HL-60/S4 treated with retinoic acid at 250 ng/mL for 4 days and 3 days (cell line): ENCODE results near the gene SLC25A38.

ENCODE experiments used
- in situ Hi-C: fragments of 300-500 bp; cut with MboI; formaldehyde crosslinking; loops from 2 replicates; pipeline ENCODE4 v1.7.0; 2022; ENCODE audit warnings: low sequenced_read_pairs

Gene SLC25A38

GRCh38 chr3:39427506-39427905 lies 44.3 kb downstream of the SLC25A38 start:
- in situ Hi-C loops = no loop called here

DNA sequence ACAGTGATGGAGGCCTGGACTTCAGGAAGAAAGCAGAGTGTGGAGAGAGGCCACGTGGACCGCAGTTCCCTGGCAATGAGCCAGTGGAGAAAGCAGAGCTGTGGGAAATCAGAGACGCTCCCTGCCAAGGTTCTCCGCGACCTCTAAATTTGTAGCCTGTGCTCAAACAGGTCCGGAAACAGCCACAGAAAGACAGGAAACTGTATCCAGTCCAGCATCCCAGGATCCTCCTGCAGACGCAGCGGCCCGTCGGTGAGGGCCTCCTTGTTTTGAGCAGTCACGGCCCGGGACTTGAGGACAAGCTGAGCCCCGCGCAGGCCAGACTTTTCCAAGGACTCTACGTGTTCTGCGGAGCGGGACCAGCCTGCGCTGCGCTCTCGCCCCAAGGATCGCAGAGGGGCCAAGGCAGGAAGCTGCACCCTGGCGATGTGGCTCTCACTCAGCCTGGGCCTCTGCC lies 45.6 kb downstream of the SLC25A38 start:
- in situ Hi-C loops = no loop called here

DNA sequence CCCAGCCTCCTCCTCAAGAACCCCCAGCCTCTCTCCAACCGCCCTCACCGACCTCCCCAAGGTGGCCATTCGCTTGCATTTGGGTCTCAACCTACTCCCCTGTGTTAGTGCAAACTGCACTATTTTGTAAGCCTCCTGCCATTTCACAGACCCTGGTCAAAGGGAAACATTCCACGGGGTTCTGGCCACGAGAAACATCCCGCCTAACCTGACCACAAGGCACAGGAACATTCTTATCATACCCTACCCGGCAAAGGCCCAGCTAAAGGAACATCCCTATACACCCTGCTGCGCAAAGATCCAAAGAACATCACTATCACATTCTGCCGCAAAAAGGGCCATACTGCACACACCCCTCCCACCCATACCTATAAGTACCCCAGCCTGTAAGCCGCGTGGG lies 46.3 kb downstream of the SLC25A38 start:
- in situ Hi-C loops = no loop called here

DNA sequence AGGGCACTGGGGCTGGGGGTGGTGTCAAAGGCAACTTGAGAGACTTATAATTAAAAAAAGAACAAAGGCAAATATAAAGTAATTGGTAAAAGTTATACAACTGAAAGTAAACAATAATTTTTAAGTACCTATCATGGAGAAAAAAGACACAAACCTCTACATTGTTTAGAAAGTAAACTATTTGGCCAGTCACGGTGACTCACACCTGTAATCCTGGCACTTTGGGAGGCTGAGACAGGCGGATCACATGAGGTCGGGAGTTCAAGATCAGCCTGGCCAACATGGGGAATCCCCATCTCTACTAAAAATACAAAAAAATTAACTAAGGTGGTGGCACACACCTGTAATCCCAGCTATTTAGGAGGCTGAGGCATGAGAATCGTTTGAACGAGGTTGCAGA lies 49.2 kb downstream of the SLC25A38 start:
- in situ Hi-C loops = no loop called here

GRCh38 chr3:39433642-39434041 lies 50.5 kb downstream of the SLC25A38 start:
- in situ Hi-C loops = no loop called here

DNA sequence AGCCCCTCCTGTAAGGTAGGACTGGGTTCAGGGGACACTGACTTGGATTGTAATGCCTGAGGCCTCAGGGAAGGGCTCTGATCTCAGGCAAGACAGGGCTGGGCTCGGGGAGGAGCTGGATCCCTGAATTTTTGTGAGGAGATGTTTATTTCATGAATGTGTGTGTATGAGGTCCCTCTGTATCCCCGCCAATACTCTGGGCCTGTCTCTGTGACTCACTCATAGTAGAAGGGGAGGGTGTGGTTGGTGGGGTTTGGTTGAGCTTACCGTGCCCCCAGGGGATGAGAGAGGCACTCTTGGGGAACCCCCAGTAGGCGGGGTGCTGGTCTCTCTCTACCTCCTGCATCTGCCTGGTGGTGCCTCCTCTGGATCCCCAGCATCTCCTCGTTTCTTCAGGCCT lies 51.4 kb downstream of the SLC25A38 start:
- in situ Hi-C loops = no loop called here

GRCh38 chr3:39435006-39435748 lies 52.0 kb downstream of the SLC25A38 start:
- in situ Hi-C loops = no loop called here

DNA sequence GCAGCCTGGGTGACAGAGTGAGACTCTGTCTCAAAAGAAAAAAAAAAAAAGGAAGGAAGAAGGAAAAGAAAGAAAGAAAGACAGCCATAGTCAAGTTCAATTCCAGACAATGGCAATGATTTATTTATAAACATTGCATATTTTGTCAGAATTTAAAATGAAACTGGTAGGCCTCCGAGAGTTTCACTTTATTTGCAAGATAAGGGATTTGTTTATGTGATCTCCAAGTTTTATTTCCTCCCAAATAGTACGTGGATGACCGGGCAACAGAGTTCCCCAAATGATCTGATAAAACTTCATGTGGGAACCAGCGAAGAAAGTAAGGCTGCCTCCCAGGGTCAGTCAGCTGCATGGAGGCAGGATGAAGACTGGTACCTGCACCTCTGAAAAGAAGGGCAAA lies 55.7 kb downstream of the SLC25A38 start:
- in situ Hi-C loops = no loop called here

DNA sequence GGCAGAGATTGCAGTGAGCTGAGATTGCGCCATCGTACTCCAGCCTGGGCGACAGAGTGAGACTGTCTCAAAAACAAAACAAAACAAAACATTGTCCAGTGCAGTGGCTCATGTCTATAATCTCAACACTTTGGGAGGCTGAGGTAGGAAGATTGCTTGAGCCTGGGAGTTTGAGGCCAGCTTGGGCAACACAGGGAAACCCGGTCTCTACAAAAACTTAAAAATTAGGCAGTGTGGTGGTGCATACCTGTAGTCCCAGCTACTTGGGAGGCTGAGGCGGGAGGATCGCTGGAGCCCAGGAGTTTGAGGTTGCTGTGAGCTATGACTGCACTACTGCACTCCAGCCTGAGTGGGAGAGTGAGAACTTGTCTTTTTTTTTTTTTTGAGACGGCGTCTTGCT lies 57.1 kb downstream of the SLC25A38 start:
- in situ Hi-C loops = no loop called here

- in situ Hi-C loops = no loop called here
Observed at GRCh38 chr3:39443530-39443929, 60.4 kb downstream of the SLC25A38 start.

GRCh38 chr3:39445927-39446326 lies 62.8 kb downstream of the SLC25A38 start:
- in situ Hi-C loops = no loop called here

DNA sequence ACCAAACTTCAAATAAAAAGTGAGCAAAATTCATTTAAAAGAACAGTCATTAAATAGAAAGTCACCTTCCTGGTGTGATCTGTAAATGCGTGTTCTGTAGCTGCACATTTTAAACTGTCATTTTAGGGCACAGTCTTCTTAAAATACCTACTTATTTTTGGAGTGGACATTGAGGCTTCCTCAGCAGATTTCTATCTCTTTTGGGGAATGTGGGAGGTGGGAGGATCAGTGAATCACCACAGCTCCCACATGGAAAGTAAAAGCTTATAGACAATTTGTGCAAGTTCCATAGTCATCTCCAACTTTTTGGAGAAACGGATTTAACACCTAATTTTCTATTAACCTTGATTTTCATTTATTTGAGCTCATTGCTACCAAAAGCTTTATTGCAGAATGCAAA lies 63.3 kb downstream of the SLC25A38 start:
- in situ Hi-C loops = no loop called here
